Measurements from ENCODE around the gene TNFRSF11A.

Gene TNFRSF11A

GRCh38 chr18:62412231-62412979 is 87.3 kb downstream of the TNFRSF11A start:
- H3K9me3 ChIP-seq (ENCODE audit: low read depth, low read length) = no peaks in the 10 kb centered on the region
- no peak for DNase-seq (ENCODE audit: low read depth, low spot score)
- no peaks in the 10 kb centered on the region for H3K36me3 ChIP-seq (ENCODE audit: insufficient read depth, low read length)
- no peak for TF ChIP-seq POLR2AphosphoS5 (IDR thresholded peaks at IDR 0.05; ENCODE audit: borderline replicate concordance, low read depth, low read length)
- H3K4me3 ChIP-seq = no peak overlapping the region
- H3K9ac ChIP-seq (ENCODE audit: insufficient read length) = no peak overlapping the region
- no peak overlapping the region for H3K27ac ChIP-seq

- Histone ChIP-seq H3K9ac (ENCODE audit: insufficient read length) (no peak overlapping the region), H3K36me3 (ENCODE audit: insufficient read depth, low read length) (no peaks in the 10 kb centered on the region), H3K4me3 (no peak overlapping the region), H3K9me3 (ENCODE audit: low read depth, low read length) (no peaks in the 10 kb centered on the region), H3K27ac (no peak overlapping the region)
- no peak for TF ChIP-seq POLR2AphosphoS5 (IDR thresholded peaks at IDR 0.05; ENCODE audit: borderline replicate concordance, low read depth, low read length)
- no peak for TF ChIP-seq EZH2 (IDR thresholded peaks at IDR 0.05)
- TF ChIP-seq FOXP2 (optimal IDR thresholded peaks at IDR 0.05; ENCODE audit: control extremely low read depth, extremely low read length, insufficient read depth) = no peak
- DNase-seq (ENCODE audit: low read depth, low spot score) = no peak
Measured at GRCh38 chr18:62413206-62413605, 88.1 kb downstream of the TNFRSF11A start.

GRCh38 chr18:62418258-62418657 is 93.1 kb downstream of the TNFRSF11A start:
- H3K27ac ChIP-seq = no peak overlapping the region

GRCh38 chr18:62420151-62420512 is 95.0 kb downstream of the TNFRSF11A start:
- Histone ChIP-seq H3K9me3 (ENCODE audit: low read depth, low read length) (no peaks in the 10 kb centered on the region), H3K4me3 (no peak overlapping the region), H3K36me3 (ENCODE audit: insufficient read depth, low read length) (no peaks in the 10 kb centered on the region), H3K27ac (no peak overlapping the region), H3K9ac (ENCODE audit: insufficient read length) (no peak overlapping the region)
- no peak for TF ChIP-seq FOXP2 (optimal IDR thresholded peaks at IDR 0.05; ENCODE audit: control extremely low read depth, extremely low read length, insufficient read depth)
- no peak for TF ChIP-seq EZH2 (IDR thresholded peaks at IDR 0.05)
- TF ChIP-seq POLR2AphosphoS5 (IDR thresholded peaks at IDR 0.05; ENCODE audit: borderline replicate concordance, low read depth, low read length) = no peak
- no peak for DNase-seq (ENCODE audit: low read depth, low spot score)

More at GRCh38 chr18:62418258-62418657, 93.1 kb downstream of the TNFRSF11A start:
- H3K9ac ChIP-seq (ENCODE audit: insufficient read length) = no peak overlapping the region
- no peak overlapping the region for H3K4me3 ChIP-seq
- TF ChIP-seq POLR2AphosphoS5 (IDR thresholded peaks at IDR 0.05; ENCODE audit: borderline replicate concordance, low read depth, low read length) = no peak
- TF ChIP-seq FOXP2 (optimal IDR thresholded peaks at IDR 0.05; ENCODE audit: control extremely low read depth, extremely low read length, insufficient read depth) = no peak
- TF ChIP-seq EZH2 (IDR thresholded peaks at IDR 0.05) = no peak
- DNase-seq (ENCODE audit: low read depth, low spot score) = no peak
- no peaks in the 10 kb centered on the region for H3K36me3 ChIP-seq (ENCODE audit: insufficient read depth, low read length)
- H3K9me3 ChIP-seq (ENCODE audit: low read depth, low read length) = no peaks in the 10 kb centered on the region

GRCh38 chr18:62420513-62421209 is 95.6 kb downstream of the TNFRSF11A start:
- H3K9me3 ChIP-seq (ENCODE audit: low read depth, low read length) = no peaks in the 10 kb centered on the region
- H3K27ac ChIP-seq = no peak overlapping the region
- H3K9ac ChIP-seq (ENCODE audit: insufficient read length) = no peak overlapping the region
- DNase-seq (ENCODE audit: low read depth, low spot score) = no peak
- no peaks in the 10 kb centered on the region for H3K36me3 ChIP-seq (ENCODE audit: insufficient read depth, low read length)
- no peak overlapping the region for H3K4me3 ChIP-seq
- no peak for TF ChIP-seq POLR2AphosphoS5 (IDR thresholded peaks at IDR 0.05; ENCODE audit: borderline replicate concordance, low read depth, low read length)
- no peak for TF ChIP-seq EZH2 (IDR thresholded peaks at IDR 0.05)
- TF ChIP-seq FOXP2 (optimal IDR thresholded peaks at IDR 0.05; ENCODE audit: control extremely low read depth, extremely low read length, insufficient read depth) = no peak

GRCh38 chr18:62425465-62426190 is 100.5 kb downstream of the TNFRSF11A start:
- H3K36me3 ChIP-seq (ENCODE audit: insufficient read depth, low read length) = no peaks in the 10 kb centered on the region
- H3K9ac ChIP-seq (ENCODE audit: insufficient read length) = peak overlapping the region; percentile 41
- H3K4me3 ChIP-seq = peak overlapping the region; percentile 78
- H3K9me3 ChIP-seq (ENCODE audit: low read depth, low read length) = no peaks in the 10 kb centered on the region
- peak overlapping the region; percentile 62; the same call in 1 of the 2 replicates for H3K27ac ChIP-seq
- peak; percentile 89 for DNase-seq (ENCODE audit: low read depth, low spot score)
- no peak for TF ChIP-seq EZH2 (IDR thresholded peaks at IDR 0.05)

GRCh38 chr18:62426191-62426488 is 101.0 kb downstream of the TNFRSF11A start:
- Histone ChIP-seq H3K36me3 (ENCODE audit: insufficient read depth, low read length) (no peaks in the 10 kb centered on the region), H3K4me3 (no peak overlapping the region), H3K9me3 (ENCODE audit: low read depth, low read length) (no peaks in the 10 kb centered on the region), H3K9ac (ENCODE audit: insufficient read length) (no peak overlapping the region), H3K27ac (no peak overlapping the region)
- TF ChIP-seq FOXP2 (optimal IDR thresholded peaks at IDR 0.05; ENCODE audit: control extremely low read depth, extremely low read length, insufficient read depth) (no peak), EZH2 (IDR thresholded peaks at IDR 0.05) (no peak), POLR2AphosphoS5 (IDR thresholded peaks at IDR 0.05; ENCODE audit: borderline replicate concordance, low read depth, low read length) (no peak)
- no peak for DNase-seq (ENCODE audit: low read depth, low spot score)

- TF ChIP-seq FOXP2 (optimal IDR thresholded peaks at IDR 0.05; ENCODE audit: control extremely low read depth, extremely low read length, insufficient read depth) (no peak), EZH2 (IDR thresholded peaks at IDR 0.05) (no peak), POLR2AphosphoS5 (IDR thresholded peaks at IDR 0.05; ENCODE audit: borderline replicate concordance, low read depth, low read length) (no peak)
Measured at GRCh38 chr18:62432176-62432575, 107.1 kb downstream of the TNFRSF11A start.

More at GRCh38 chr18:62432176-62432575, 107.1 kb downstream of the TNFRSF11A start:
- no peak for DNase-seq (ENCODE audit: low read depth, low spot score)
- H3K9me3 ChIP-seq (ENCODE audit: low read depth, low read length) = no peaks in the 10 kb centered on the region
- H3K9ac ChIP-seq (ENCODE audit: insufficient read length) = no peak overlapping the region
- H3K4me3 ChIP-seq = no peak overlapping the region
- no peaks in the 10 kb centered on the region for H3K36me3 ChIP-seq (ENCODE audit: insufficient read depth, low read length)
- H3K27ac ChIP-seq = no peak overlapping the region
